Omental fat pad (tissue), 4 donors: Measurements from ENCODE around the gene WDR46. TPM values are rescaled to one million over a fixed set of nuclear protein-coding genes. Genes with fewer than 3 reads are reported as not detected.

Source experiments
- ATAC-seq: fragments of 150-250 bp; one replicate; pipeline ENCODE4 v1.9.1; 2016; ENCODE audit warnings: mild to moderate bottlenecking, moderate library complexity; ENCODE audit not compliant: low FRiP score
- DNase-seq: peaks from one replicate; pipeline ENCODE4 v3.0.0-alpha.2; 2019; ENCODE audit warnings: low spot score
- CTCF ChIP-seq, 3 donors: fragments of 450-650 bp; IDR thresholded peaks; one replicate each; pipeline ENCODE4 v1.5.1; 2016 to 2017; ENCODE audit warnings: antibody characterized with exemption in 3 of 3, mild to moderate bottlenecking in 3 of 3, moderate library complexity in 2 of 3
- total RNA-seq, 4 donors: library from RNA; depleted of rRNA; stranded (reverse); fragments of >200 nt; gene quantifications; one replicate each; pipeline ENCODE4 v1.1.0, GENCODE V29; 2016

The WDR46 gene
- total RNA-seq, 4 donors from 2014 or later = 49.7 to 103 (median 54.3) TPM

GRCh38 chr6:33301877-33302276 is 12.8 kb upstream of the WDR46 start:
- ATAC-seq (no peak), DNase-seq (no peak)
- no peak for TF ChIP-seq CTCF (IDR thresholded peaks at IDR 0.05)

GRCh38 chr6:33299237-33299944 is 10.4 kb upstream of the WDR46 start:
- DNase-seq (peak; percentile 72), ATAC-seq (peak; percentile 69)
- TF ChIP-seq CTCF (IDR thresholded peaks at IDR 0.05) = peak in 1 of 3 donors; percentile 46

GRCh38 chr6:33298773-33299236 is 9.8 kb upstream of the WDR46 start, which contains the start of gene RGL2:
Gene RGL2, minus strand, starts transcription at chr6:33298942. Its CDS starts 332 bp downstream, at chr6:33298610.
- no peak for TF ChIP-seq CTCF (IDR thresholded peaks at IDR 0.05)
- ATAC-seq = peak; percentile 33
- no peak for DNase-seq

GRCh38 chr6:33297956-33298772 is 9.1 kb upstream of the WDR46 start:
- no peak for TF ChIP-seq CTCF (IDR thresholded peaks at IDR 0.05)
- DNase-seq = peak; percentile 50

GRCh38 chr6:33297406-33297955 is 8.4 kb upstream of the WDR46 start:
- DNase-seq = no peak
- ATAC-seq = peak; percentile 11
- no peak for TF ChIP-seq CTCF (IDR thresholded peaks at IDR 0.05)

More at GRCh38 chr6:33297956-33298772, 9.1 kb upstream of the WDR46 start:
- ATAC-seq = peak; percentile 63

- no peak for TF ChIP-seq CTCF (IDR thresholded peaks at IDR 0.05)
- DNase-seq (no peak), ATAC-seq (no peak)
These were observed 7.9 kb upstream of the WDR46 start for GRCh38 chr6:33296797-33297405.
